ENCODE results near the gene DPP9.

Gene DPP9

GRCh38 chr19:4700693-4700970 lies 23.0 kb downstream of the DPP9 start:
- Histone ChIP-seq H3K9me3 (no peaks in the 10 kb centered on the region), H3K36me3 (peaks cover 97% of the 10 kb centered on the region), H3K27me3 (no peaks in the 10 kb centered on the region), H3K27ac (no peak overlapping the region), H3K4me1 (ENCODE audit: control insufficient read depth in 1 of 2, insufficient read depth in 1 of 2, low read depth in 1 of 2, low read length in 1 of 2) (no peaks in the 10 kb centered on the region), H3K4me3 (ENCODE audit: low read depth in 1 of 2, low read length in 1 of 2) (no peak overlapping the region)
- TF ChIP-seq CTCF (IDR thresholded peaks at IDR 0.05) = no peak

GRCh38 chr19:4699826-4700692 lies 23.6 kb downstream of the DPP9 start:
- no peak overlapping the region for H3K4me3 ChIP-seq (ENCODE audit: low read depth in 1 of 2, low read length in 1 of 2)
- H3K9me3 ChIP-seq = no peaks in the 10 kb centered on the region
- peaks cover 97% of the 10 kb centered on the region for H3K36me3 ChIP-seq
- no peaks in the 10 kb centered on the region for H3K4me1 ChIP-seq (ENCODE audit: control insufficient read depth in 1 of 2, insufficient read depth in 1 of 2, low read depth in 1 of 2, low read length in 1 of 2)
- TF ChIP-seq CTCF (IDR thresholded peaks at IDR 0.05) = no peak
- H3K27ac ChIP-seq = no peak overlapping the region
- no peaks in the 10 kb centered on the region for H3K27me3 ChIP-seq

DNA sequence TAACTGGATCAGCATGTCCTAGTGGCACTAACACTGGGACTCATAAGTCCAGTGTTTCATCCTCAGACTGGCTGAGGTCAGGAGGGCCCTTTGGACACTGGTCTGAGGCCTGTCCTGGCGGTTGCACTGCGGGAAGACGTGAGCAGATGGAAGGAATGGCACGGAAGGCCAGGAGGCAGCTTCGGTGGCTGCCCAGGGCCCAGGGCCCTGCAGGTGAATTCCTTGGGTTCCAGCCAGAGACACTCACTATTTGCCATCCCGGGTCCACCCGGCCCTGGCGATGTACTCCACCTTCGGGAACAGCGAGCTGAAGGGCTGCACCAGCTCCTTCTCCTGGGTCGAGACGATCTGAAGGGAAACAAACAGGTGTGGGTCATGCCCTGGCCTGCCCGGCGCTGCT lies 26.3 kb downstream of the DPP9 start:
- H3K27ac ChIP-seq = no peak overlapping the region
- peaks cover 97% of the 10 kb centered on the region for H3K36me3 ChIP-seq
- no peaks in the 10 kb centered on the region for H3K4me1 ChIP-seq (ENCODE audit: control insufficient read depth in 1 of 2, insufficient read depth in 1 of 2, low read depth in 1 of 2, low read length in 1 of 2)
- no peak overlapping the region for H3K4me3 ChIP-seq (ENCODE audit: low read depth in 1 of 2, low read length in 1 of 2)
- H3K27me3 ChIP-seq = no peaks in the 10 kb centered on the region
- H3K9me3 ChIP-seq = no peaks in the 10 kb centered on the region
- no peak for TF ChIP-seq CTCF (IDR thresholded peaks at IDR 0.05)

DNA sequence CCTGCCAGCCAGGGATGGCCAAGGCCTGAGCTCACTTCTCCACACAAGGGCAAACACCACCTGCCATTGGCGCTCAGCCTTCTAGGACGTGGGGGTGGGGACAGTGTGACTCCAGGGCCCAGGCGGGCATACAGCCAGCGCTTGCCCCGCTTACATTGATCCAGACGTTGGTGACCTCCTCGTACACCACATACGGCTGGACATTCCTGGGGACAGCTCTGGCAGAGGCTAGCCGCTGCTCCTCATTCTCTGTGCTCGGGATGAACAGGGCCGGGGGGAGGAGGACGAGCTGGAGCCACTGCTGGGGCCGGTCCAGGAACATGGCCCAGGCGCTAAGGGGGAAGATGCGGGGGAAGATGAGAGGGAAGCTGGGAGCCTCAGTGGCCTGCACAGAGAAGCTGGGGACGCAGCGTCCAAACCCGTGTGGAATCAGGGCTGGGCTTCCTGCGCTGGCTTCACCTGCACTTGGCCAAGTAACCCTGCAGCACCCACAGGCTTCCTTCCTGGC lies 28.4 kb downstream of the DPP9 start:
- no peaks in the 10 kb centered on the region for H3K4me1 ChIP-seq (ENCODE audit: control insufficient read depth in 1 of 2, insufficient read depth in 1 of 2, low read depth in 1 of 2, low read length in 1 of 2)
- H3K4me3 ChIP-seq (ENCODE audit: low read depth in 1 of 2, low read length in 1 of 2) = no peak overlapping the region
- H3K36me3 ChIP-seq = peaks cover 93% of the 10 kb centered on the region
- no peak for TF ChIP-seq CTCF (IDR thresholded peaks at IDR 0.05)
- H3K27me3 ChIP-seq = no peaks in the 10 kb centered on the region
- H3K27ac ChIP-seq = no peak overlapping the region
- H3K9me3 ChIP-seq = no peaks in the 10 kb centered on the region

- Histone ChIP-seq H3K9me3 (no peaks in the 10 kb centered on the region), H3K4me1 (ENCODE audit: control insufficient read depth in 1 of 2, insufficient read depth in 1 of 2, low read depth in 1 of 2, low read length in 1 of 2) (no peaks in the 10 kb centered on the region), H3K27me3 (no peaks in the 10 kb centered on the region), H3K36me3 (peaks cover 93% of the 10 kb centered on the region), H3K27ac (no peak overlapping the region), H3K4me3 (ENCODE audit: low read depth in 1 of 2, low read length in 1 of 2) (no peak overlapping the region)
- TF ChIP-seq CTCF (IDR thresholded peaks at IDR 0.05) = no peak
Measured at GRCh38 chr19:4694211-4694987, 29.2 kb downstream of the DPP9 start.
